ENCODE results near the gene KIAA1671.
"Not testable (repeated sequence)": the region's sequence is repeated elsewhere in the genome, so short reads cannot be mapped to it uniquely, and the experiment has no call there.

Gene KIAA1671

GRCh38 chr22:24951942-24952836 lies at the start of gene KIAA1671:
Gene KIAA1671, plus strand, starts transcription at chr22:24952716. Its CDS starts 75,284 bp downstream, at chr22:25028000.
- no peaks in the 10 kb centered on the region for H3K36me3 Mint-ChIP-seq
- H3K4me1 Mint-ChIP-seq = peaks cover 12% of the 10 kb centered on the region
- peak within 1 kb of the TSS; percentile 79 for H3K4me3 Mint-ChIP-seq
- H3K9me3 Mint-ChIP-seq = no peaks in the 10 kb centered on the region
- peaks cover 92% of the 10 kb centered on the region for H3K27me3 Mint-ChIP-seq
- ATAC-seq = peak; percentile 88
- no peak within 1 kb of the TSS for H3K27ac Mint-ChIP-seq

DNA sequence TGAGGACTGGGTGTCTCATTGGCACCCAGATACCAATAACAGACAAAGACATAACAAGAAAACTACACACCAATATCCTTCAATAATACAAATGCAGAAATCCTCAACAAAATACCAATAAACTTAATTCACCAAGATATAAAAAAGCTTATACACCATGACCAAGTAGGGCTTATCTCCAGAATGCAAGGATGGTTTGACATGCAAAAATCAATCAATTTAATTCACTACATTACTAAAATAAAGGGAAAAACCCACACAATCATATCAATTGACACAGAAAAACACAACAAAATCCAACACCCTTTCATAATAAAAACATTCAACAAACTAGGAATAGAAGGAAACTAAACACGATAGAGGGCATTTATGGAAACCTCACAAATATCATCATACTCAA lies 46.6 kb upstream of the KIAA1671 start:
- no peak overlapping the region for H3K27ac Mint-ChIP-seq
- no peak for ATAC-seq
- peaks cover 13% of the 10 kb centered on the region for H3K36me3 Mint-ChIP-seq
- H3K9me3 Mint-ChIP-seq = peaks cover 18% of the 10 kb centered on the region
- no peak overlapping the region for H3K4me3 Mint-ChIP-seq
- H3K4me1 Mint-ChIP-seq = no peaks in the 10 kb centered on the region
- peaks cover 7% of the 10 kb centered on the region for H3K27me3 Mint-ChIP-seq

DNA sequence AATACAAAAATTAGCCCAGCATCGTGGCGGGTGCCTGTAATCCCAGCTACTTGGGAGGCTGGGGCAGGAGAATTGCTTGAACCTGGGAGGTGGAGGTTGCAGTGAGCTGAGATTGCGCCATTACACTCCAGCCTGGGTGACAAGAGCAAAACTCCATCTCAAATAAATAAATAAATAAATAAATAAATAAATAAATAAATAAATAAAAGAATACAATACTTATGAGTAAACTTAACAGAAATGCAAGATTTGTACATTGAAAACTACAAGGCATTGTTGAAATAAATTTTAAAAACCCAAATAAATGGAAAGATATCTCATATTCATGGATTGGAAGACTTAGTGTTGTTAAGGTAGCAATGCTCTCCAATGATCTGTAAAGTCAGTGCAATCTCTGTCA lies 45.4 kb upstream of the KIAA1671 start:
- H3K4me3 Mint-ChIP-seq, H3K27me3 Mint-ChIP-seq, H3K27ac Mint-ChIP-seq, H3K4me1 Mint-ChIP-seq, ATAC-seq: not testable (repeated sequence)
- H3K36me3 Mint-ChIP-seq = peaks cover 13% of the 10 kb centered on the region
- H3K9me3 Mint-ChIP-seq = peaks cover 18% of the 10 kb centered on the region

- H3K27me3 Mint-ChIP-seq = no peaks in the 10 kb centered on the region
- H3K27ac Mint-ChIP-seq = no peak overlapping the region
- H3K4me1 Mint-ChIP-seq = no peaks in the 10 kb centered on the region
- H3K9me3 Mint-ChIP-seq = no peaks in the 10 kb centered on the region
- no peak for ATAC-seq
- no peaks in the 10 kb centered on the region for H3K36me3 Mint-ChIP-seq
- no peak overlapping the region for H3K4me3 Mint-ChIP-seq
Observed at GRCh38 chr22:24920029-24920428, 32.5 kb upstream of the KIAA1671 start.

- H3K9me3 Mint-ChIP-seq = peaks cover 5% of the 10 kb centered on the region
- H3K27me3 Mint-ChIP-seq = peaks cover 15% of the 10 kb centered on the region
- no peak overlapping the region for H3K4me3 Mint-ChIP-seq
- no peak overlapping the region for H3K27ac Mint-ChIP-seq
- H3K36me3 Mint-ChIP-seq = no peaks in the 10 kb centered on the region
- no peaks in the 10 kb centered on the region for H3K4me1 Mint-ChIP-seq
- ATAC-seq = peak; percentile 16
Observed at GRCh38 chr22:24925586-24926427, 26.7 kb upstream of the KIAA1671 start.

GRCh38 chr22:24926428-24926725 lies 26.1 kb upstream of the KIAA1671 start:
- Mint-ChIP-seq H3K4me3 (no peak overlapping the region), H3K27ac (no peak overlapping the region), H3K36me3 (no peaks in the 10 kb centered on the region), H3K9me3 (peaks cover 5% of the 10 kb centered on the region), H3K4me1 (no peaks in the 10 kb centered on the region), H3K27me3 (peaks cover 15% of the 10 kb centered on the region)
- ATAC-seq = no peak

- H3K9me3 Mint-ChIP-seq = peaks cover 5% of the 10 kb centered on the region
- H3K4me1 Mint-ChIP-seq = no peaks in the 10 kb centered on the region
- no peak overlapping the region for H3K4me3 Mint-ChIP-seq
- no peak overlapping the region for H3K27ac Mint-ChIP-seq
- H3K36me3 Mint-ChIP-seq = no peaks in the 10 kb centered on the region
- peaks cover 15% of the 10 kb centered on the region for H3K27me3 Mint-ChIP-seq
- no peak for ATAC-seq
Observed at GRCh38 chr22:24926849-24927579, 25.5 kb upstream of the KIAA1671 start.

- H3K4me3 Mint-ChIP-seq = no peak overlapping the region
- no peak overlapping the region for H3K27ac Mint-ChIP-seq
- no peaks in the 10 kb centered on the region for H3K4me1 Mint-ChIP-seq
- H3K9me3 Mint-ChIP-seq = peaks cover 5% of the 10 kb centered on the region
- ATAC-seq = no peak
- peaks cover 15% of the 10 kb centered on the region for H3K27me3 Mint-ChIP-seq
- no peaks in the 10 kb centered on the region for H3K36me3 Mint-ChIP-seq
Observed at GRCh38 chr22:24928322-24928721, 24.2 kb upstream of the KIAA1671 start.

DNA sequence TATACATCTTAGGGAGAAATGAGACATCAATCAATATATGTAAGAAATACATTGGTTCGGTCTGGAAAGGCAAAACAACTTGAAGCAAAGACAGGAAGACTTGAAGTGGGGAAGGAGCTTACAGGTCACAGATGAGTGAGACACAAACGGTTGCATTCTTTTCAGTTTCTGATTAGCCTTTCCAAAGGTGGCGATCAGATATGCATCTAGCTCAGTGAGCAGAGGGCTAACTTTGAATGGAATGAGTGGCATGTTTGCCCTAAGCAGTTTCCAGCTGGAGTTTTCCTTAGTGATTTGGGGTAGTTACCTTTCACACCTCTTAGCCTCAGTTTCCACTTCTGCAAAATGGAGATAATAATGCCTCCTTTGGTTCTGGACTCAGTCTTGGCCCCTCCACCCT lies 21.8 kb upstream of the KIAA1671 start:
- no peaks in the 10 kb centered on the region for H3K36me3 Mint-ChIP-seq
- ATAC-seq = no peak
- no peak overlapping the region for H3K4me3 Mint-ChIP-seq
- H3K9me3 Mint-ChIP-seq = peaks cover 5% of the 10 kb centered on the region
- peaks cover 15% of the 10 kb centered on the region for H3K27me3 Mint-ChIP-seq
- no peak overlapping the region for H3K27ac Mint-ChIP-seq
- H3K4me1 Mint-ChIP-seq = no peaks in the 10 kb centered on the region

GRCh38 chr22:24935771-24936483 lies 16.6 kb upstream of the KIAA1671 start:
- H3K9me3 Mint-ChIP-seq = no peaks in the 10 kb centered on the region
- H3K4me1 Mint-ChIP-seq = no peaks in the 10 kb centered on the region
- H3K4me3 Mint-ChIP-seq = no peak overlapping the region
- ATAC-seq = no peak
- no peaks in the 10 kb centered on the region for H3K36me3 Mint-ChIP-seq
- no peak overlapping the region for H3K27ac Mint-ChIP-seq
- H3K27me3 Mint-ChIP-seq = no peaks in the 10 kb centered on the region

- ATAC-seq = no peak
- no peaks in the 10 kb centered on the region for H3K36me3 Mint-ChIP-seq
- no peaks in the 10 kb centered on the region for H3K4me1 Mint-ChIP-seq
- H3K27me3 Mint-ChIP-seq = no peaks in the 10 kb centered on the region
- no peaks in the 10 kb centered on the region for H3K9me3 Mint-ChIP-seq
- H3K4me3 Mint-ChIP-seq = no peak overlapping the region
- no peak overlapping the region for H3K27ac Mint-ChIP-seq
Observed at GRCh38 chr22:24937114-24937513, 15.4 kb upstream of the KIAA1671 start.

DNA sequence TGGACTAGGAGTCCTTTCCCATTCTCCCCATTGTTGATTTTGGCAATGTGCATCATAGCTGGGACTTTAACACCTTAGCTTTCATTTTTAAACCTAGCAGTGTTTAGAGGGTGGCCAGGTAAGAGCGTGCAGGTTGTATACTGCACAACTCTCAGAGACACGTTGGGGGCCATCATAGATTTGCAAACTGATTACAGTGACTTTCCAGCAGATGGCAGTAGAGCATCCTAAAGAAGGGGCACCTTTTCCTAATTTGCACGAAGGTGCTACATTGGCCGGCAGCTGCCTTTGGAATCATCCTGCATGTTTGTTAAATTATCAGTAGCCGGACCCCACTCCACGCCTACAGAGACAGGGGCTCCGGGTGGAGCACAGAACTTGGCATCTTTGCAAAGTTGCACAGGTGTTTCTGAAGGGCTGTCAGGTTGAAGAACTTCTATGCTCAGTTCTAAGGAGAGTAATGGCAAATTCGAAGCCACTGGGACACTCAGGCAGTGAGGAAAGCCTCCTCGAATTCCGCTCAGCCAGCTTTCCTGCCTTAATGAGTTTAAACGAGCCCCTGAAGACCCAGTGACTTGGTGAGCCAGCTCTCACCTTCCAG lies 13.7 kb upstream of the KIAA1671 start:
- Mint-ChIP-seq H3K4me3 (no peak overlapping the region), H3K9me3 (no peaks in the 10 kb centered on the region), H3K27ac (no peak overlapping the region), H3K36me3 (no peaks in the 10 kb centered on the region), H3K27me3 (peaks cover 5% of the 10 kb centered on the region), H3K4me1 (no peaks in the 10 kb centered on the region)
- ATAC-seq = no peak

- H3K4me3 Mint-ChIP-seq = no peak overlapping the region
- H3K9me3 Mint-ChIP-seq = no peaks in the 10 kb centered on the region
- no peaks in the 10 kb centered on the region for H3K4me1 Mint-ChIP-seq
- peaks cover 25% of the 10 kb centered on the region for H3K27me3 Mint-ChIP-seq
- no peak overlapping the region for H3K27ac Mint-ChIP-seq
- ATAC-seq = no peak
- no peaks in the 10 kb centered on the region for H3K36me3 Mint-ChIP-seq
Observed at GRCh38 chr22:24942301-24942700, 10.2 kb upstream of the KIAA1671 start.

DNA sequence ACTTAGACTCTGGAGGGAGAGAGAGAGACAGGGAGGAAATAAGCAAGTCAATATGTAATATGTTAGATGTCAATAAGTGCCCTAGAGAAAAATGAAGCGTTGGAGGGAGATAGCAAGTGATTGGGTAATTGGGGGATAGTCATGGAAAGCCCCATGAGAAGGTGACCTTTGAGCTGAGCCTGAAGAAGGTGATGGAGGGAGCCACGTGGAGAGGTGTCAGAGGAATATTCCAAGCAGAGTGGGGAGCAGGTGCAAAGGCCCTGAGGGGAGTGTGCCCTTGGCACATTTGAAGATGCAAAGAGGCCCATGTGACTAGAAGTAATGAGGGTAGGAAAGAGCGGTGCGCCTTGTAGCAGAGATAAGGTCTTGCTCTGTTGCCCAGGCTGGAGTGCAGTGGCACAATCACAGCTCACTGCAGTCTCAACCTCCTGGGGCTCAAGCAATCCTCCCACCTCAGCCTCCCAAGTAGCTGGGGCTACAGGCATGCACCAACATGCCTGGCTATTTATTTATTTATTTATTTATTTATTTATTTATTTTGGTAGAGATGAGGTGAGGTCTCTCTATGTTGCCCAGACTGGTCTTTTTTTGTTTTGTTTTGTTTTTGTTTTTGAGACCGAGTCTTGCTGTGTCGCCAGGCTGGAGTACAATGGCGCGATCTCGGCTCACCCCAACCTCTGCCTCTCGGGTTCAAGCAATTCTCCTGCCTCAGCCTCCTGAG lies 8.1 kb upstream of the KIAA1671 start:
- H3K9me3 Mint-ChIP-seq = no peaks in the 10 kb centered on the region
- H3K4me3 Mint-ChIP-seq = no peak overlapping the region
- no peaks in the 10 kb centered on the region for H3K4me1 Mint-ChIP-seq
- no peak overlapping the region for H3K27ac Mint-ChIP-seq
- peaks cover 46% of the 10 kb centered on the region for H3K27me3 Mint-ChIP-seq
- no peaks in the 10 kb centered on the region for H3K36me3 Mint-ChIP-seq
- no peak for ATAC-seq

Data from stimulated activated memory B cell treated with anti-CD40 and anti-IgM and Interleukin-4, amounts not matched to agents 10 μg/mL and 1 μg/mL and 100 μg/mL, for 72 hours (primary cell).